Esophagus muscularis mucosa (tissue), 4 donors: Measurements from ENCODE around the gene NRP1. TPM values are rescaled to one million over a fixed set of nuclear protein-coding genes. Genes with fewer than 3 reads are reported as not detected.

ENCODE experiments used
- DNase-seq: peaks from one replicate; pipeline ENCODE4 v3.0.0-alpha.2; 2017; ENCODE audit errors: extremely low spot score
- H3K27ac ChIP-seq, 4 donors: fragments of 200-600 bp; sonication (generic); replicated peaks in 1 of 4; 1 replicate in 3 of 4; 2 replicates in 1 of 4; pipeline ENCODE4 v1.5.1; 2016 to 2019; ENCODE audit warnings: mild to moderate bottlenecking in 1 of 4
- H3K27me3 ChIP-seq, 4 donors: fragments of 200-600 bp; sonication (generic); one replicate each; pipeline versions ENCODE4 v1.5.1 to v1.6.0; 2016 to 2019
- H3K36me3 ChIP-seq, 4 donors: fragments of 200-600 bp; sonication (generic); one replicate each; pipeline ENCODE4 v1.5.1; 2016 to 2019
- H3K4me1 ChIP-seq, 4 donors: fragments of 200-600 bp; sonication (generic); one replicate each; pipeline ENCODE4 v1.5.1; 2016 to 2019
- H3K4me3 ChIP-seq, 4 donors: fragments of 200-600 bp; sonication (generic); 1 replicate in 2 of 4; 2 replicates in 2 of 4; pipeline ENCODE4 v1.5.1; 2016 to 2019; ENCODE audit warnings: mild to moderate bottlenecking in 4 of 4, moderate library complexity in 1 of 4
- H3K9me3 ChIP-seq, 4 donors: fragments of 200-600 bp; sonication (generic); 1 replicate in 3 of 4; 2 replicates in 1 of 4; pipeline ENCODE4 v1.5.1; 2016 to 2019
- EP300 ChIP-seq: sonication (generic); formaldehyde crosslinking; IDR thresholded peaks from one replicate; pipeline ENCODE4 v1.6.1; 2017; ENCODE audit warnings: antibody characterized with exemption
- POLR2A ChIP-seq: fragments of 450-650 bp; IDR thresholded peaks from one replicate; pipeline ENCODE4 v1.6.1; 2017; ENCODE audit warnings: antibody characterized with exemption, moderate library complexity, mild to moderate bottlenecking, low read depth
- POLR2AphosphoS5 ChIP-seq, 2 donors: sonication (generic); formaldehyde crosslinking; IDR thresholded peaks; one replicate each; pipeline ENCODE4 v1.6.1; 2017; ENCODE audit warnings: antibody characterized with exemption in 2 of 2
- WGBS: methylation state at CpG from one replicate; pipeline ENCODE4 v1.1.5; 2018; 5-methylcytosine and 5-hydroxymethylcytosine counted together
- intact Hi-C: fragments of 100-400 bp; cut with DNase I; formaldehyde crosslinking; loops from one replicate; pipeline ENCODE4 v1.15.1; 2023
- total RNA-seq, 4 donors: library from RNA; depleted of rRNA; stranded (reverse); fragments of >200 nt; gene quantifications; one replicate each; pipeline versions ENCODE4 v1.1.0 to v1.2.1, GENCODE V29; 2016
- TF ChIP-seq, protein P1 (sequence below), 3 experiments: fragments of 200-600 bp in 2 of 3; fragments of 450-650 bp in 1 of 3; sonication (generic) in 2 of 3; IDR thresholded peaks; one replicate each; pipeline ENCODE4 v1.5.1; 2017 to 2019; ENCODE audit warnings: antibody characterized with exemption in 3 of 3, mild to moderate bottlenecking in 2 of 3, moderate library complexity in 1 of 3

The NRP1 gene
- total RNA-seq, 4 donors from 2014 or later: 36.5 to 64.4 (median 54.1) TPM

DNA sequence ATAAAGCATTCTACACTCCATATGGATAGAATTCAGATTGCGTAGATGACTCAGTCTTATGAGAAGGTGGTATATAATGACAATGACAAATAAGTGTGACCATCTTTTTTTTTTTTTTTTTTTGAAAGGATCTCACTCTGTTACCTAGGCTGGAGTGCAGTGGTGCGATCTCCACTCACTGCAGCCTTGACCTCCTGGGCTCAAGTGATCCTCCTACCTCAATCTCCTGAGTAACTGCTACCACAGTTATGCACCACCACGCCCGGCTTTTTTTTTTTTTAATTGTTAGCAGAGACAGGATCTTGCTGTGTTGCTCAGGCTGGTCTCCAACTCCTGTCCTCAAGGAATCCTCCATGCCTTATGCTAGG, 43.2 kb upstream of the NRP1 start:
- Histone ChIP-seq H3K36me3 (no peaks in the 10 kb centered on the region), H3K4me1 (peaks cover 0 to 10% (median 5%) of the 10 kb centered on the region in 4 donors), H3K9me3 (no peaks in the 10 kb centered on the region), H3K4me3 (no peak overlapping the region), H3K27me3 (no peaks in the 10 kb centered on the region), H3K27ac (no peak overlapping the region)
- no peak for DNase-seq
- TF ChIP-seq, protein P1, sequence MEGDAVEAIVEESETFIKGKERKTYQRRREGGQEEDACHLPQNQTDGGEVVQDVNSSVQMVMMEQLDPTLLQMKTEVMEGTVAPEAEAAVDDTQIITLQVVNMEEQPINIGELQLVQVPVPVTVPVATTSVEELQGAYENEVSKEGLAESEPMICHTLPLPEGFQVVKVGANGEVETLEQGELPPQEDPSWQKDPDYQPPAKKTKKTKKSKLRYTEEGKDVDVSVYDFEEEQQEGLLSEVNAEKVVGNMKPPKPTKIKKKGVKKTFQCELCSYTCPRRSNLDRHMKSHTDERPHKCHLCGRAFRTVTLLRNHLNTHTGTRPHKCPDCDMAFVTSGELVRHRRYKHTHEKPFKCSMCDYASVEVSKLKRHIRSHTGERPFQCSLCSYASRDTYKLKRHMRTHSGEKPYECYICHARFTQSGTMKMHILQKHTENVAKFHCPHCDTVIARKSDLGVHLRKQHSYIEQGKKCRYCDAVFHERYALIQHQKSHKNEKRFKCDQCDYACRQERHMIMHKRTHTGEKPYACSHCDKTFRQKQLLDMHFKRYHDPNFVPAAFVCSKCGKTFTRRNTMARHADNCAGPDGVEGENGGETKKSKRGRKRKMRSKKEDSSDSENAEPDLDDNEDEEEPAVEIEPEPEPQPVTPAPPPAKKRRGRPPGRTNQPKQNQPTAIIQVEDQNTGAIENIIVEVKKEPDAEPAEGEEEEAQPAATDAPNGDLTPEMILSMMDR (IDR thresholded peaks at IDR 0.05): no peak
- TF ChIP-seq POLR2A (no peak), POLR2AphosphoS5 (IDR thresholded peaks at IDR 0.05) (no peak), EP300 (no peak)
- intact Hi-C loops: no loop called here
- 92% methylated on average over 4 of the region's 4 CpGs for WGBS

DNA sequence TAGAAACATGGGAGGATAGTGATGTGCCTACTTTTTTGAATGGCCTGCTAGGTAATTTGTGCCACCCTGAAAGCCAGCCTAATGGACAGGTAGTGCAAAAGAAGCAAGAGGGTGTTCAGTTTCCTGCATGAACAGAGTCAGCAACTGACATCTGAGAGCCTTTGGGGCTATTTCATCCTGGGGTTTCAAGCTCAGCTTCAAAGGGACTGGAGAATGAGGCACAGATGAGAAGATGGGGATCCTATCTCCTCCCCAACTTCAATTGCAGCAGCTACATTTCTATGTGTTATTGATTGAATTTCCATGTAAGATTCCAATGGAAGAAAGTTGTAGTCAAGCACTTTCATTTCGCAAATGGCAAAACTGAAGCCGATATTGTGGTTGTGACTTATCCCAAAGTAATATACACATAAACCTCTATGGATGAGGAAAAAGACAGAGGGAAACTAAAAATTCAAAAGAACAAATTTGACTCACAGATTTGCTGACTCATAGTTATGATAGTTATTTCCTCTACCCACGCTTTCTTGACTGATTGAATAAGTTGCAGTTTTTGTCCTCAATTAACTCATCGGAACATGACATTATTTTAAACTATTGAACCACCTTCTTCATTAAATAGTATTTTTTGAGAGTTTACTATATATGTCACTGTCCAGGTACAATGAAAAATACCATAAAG, 42.6 kb upstream of the NRP1 start:
- Histone ChIP-seq H3K4me1 (peaks cover 0 to 5% (median 2%) of the 10 kb centered on the region in 4 donors), H3K9me3 (no peaks in the 10 kb centered on the region), H3K36me3 (no peaks in the 10 kb centered on the region), H3K27ac (no peak overlapping the region), H3K27me3 (no peaks in the 10 kb centered on the region), H3K4me3 (no peak overlapping the region)
- no peak for DNase-seq
- intact Hi-C loops: no loop called here
- TF ChIP-seq EP300: no peak
- TF ChIP-seq POLR2AphosphoS5 (IDR thresholded peaks at IDR 0.05): no peak
- TF ChIP-seq, protein P1 (IDR thresholded peaks at IDR 0.05): no peak
- TF ChIP-seq POLR2A: no peak
- WGBS: 75% methylated on average over 4 of the region's 4 CpGs

DNA sequence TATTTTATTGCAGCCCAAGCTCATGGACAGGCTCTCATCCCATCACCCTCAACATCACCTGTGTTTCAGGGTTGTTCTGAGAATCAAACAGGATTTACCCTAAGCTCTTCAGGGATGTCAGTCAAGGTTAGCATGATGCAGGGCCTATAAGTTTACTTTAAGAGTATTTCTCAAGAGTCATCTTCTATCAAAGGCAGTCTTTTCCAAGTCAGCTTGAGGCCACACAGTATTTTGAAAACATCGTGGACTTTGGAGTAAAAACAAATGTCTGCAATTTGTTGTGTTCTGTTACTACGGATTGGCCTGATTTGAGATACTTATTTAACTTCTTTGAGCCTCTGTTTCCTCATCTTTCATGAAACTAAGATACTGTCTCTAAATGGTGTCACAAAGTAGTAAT, 42.0 kb upstream of the NRP1 start:
- no peak overlapping the region for H3K27ac ChIP-seq
- peaks cover 0 to under 1% (median 0%) of the 10 kb centered on the region in 4 donors for H3K4me1 ChIP-seq
- WGBS: 95% methylated on average over 2 of the region's 2 CpGs
- H3K27me3 ChIP-seq: no peaks in the 10 kb centered on the region
- no peaks in the 10 kb centered on the region for H3K9me3 ChIP-seq
- no peak for TF ChIP-seq POLR2AphosphoS5 (IDR thresholded peaks at IDR 0.05)
- no peak for TF ChIP-seq POLR2A
- TF ChIP-seq EP300: no peak
- TF ChIP-seq, protein P1 (IDR thresholded peaks at IDR 0.05): no peak
- no peak for DNase-seq
- H3K4me3 ChIP-seq: no peak overlapping the region
- intact Hi-C loops: no loop called here
- H3K36me3 ChIP-seq: no peaks in the 10 kb centered on the region

DNA sequence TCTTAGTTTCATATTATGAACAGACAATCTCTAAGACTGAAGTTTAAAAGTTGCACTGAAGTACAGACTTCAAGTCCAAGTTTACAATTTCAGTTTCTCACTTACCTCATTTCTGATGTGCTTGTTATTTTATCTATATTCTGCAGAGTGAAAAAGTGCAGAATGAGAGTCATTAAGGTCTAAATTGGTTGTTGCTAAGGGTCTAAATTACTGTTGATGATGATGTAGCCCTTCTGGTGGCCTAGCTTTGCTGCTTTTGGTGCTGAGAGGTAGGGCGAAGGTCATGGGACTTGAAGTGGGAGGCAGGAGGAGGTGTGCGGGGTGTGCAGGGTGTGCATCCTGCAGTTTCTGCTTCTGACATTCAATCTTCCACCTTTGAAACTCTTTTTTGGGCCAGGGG, 38.8 kb upstream of the NRP1 start:
- DNase-seq: no peak
- Histone ChIP-seq H3K36me3 (no peaks in the 10 kb centered on the region), H3K27ac (no peak overlapping the region), H3K4me3 (no peak overlapping the region), H3K27me3 (no peaks in the 10 kb centered on the region), H3K4me1 (no peaks in the 10 kb centered on the region), H3K9me3 (no peaks in the 10 kb centered on the region)
- intact Hi-C loops: no loop called here
- WGBS: 83% methylated on average over 2 of the region's 2 CpGs
- TF ChIP-seq EP300 (no peak), POLR2A (no peak), POLR2AphosphoS5 (IDR thresholded peaks at IDR 0.05) (no peak)
- TF ChIP-seq, protein P1 (IDR thresholded peaks at IDR 0.05): no peak

DNA sequence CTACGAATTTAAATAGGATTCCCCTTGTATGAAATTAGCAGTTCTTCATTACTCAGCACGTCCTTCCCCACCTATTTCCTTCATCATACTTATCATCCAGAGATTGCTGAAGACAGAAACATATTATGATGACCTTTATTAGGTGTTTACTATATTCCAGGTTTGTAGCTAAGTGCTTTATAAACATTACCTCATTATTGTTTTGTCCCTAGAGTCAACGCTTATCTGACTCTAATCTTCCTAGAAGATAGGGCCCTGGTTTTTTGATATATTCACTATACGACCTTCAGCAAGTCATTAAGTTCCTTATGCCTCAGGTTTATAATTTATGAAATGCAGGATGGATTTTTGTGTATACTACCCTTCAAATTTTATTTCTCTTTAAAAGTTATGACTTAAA, 36.8 kb upstream of the NRP1 start:
- 88% methylated on average over 4 of the region's 4 CpGs for WGBS
- no peaks in the 10 kb centered on the region for H3K27me3 ChIP-seq
- TF ChIP-seq POLR2AphosphoS5 (IDR thresholded peaks at IDR 0.05): no peak
- TF ChIP-seq POLR2A: no peak
- TF ChIP-seq, protein P1 (IDR thresholded peaks at IDR 0.05): no peak
- TF ChIP-seq EP300: no peak
- intact Hi-C loops: no loop called here
- DNase-seq: no peak
- H3K4me3 ChIP-seq: no peak overlapping the region
- H3K4me1 ChIP-seq: no peaks in the 10 kb centered on the region
- H3K36me3 ChIP-seq: no peaks in the 10 kb centered on the region
- H3K9me3 ChIP-seq: peaks cover 0 to 7% (median 6%) of the 10 kb centered on the region in 4 donors
- no peak overlapping the region for H3K27ac ChIP-seq
